RWPE2 (cell line): ENCODE measurements around the gene SERPINH1.

Experiments used
- ATAC-seq: fragments of 200-7000 bp; cut with Tn5 transposase; 3 replicates; pipeline ENCODE4 v1.9.1; 2021; ENCODE audit warnings: low read depth
- DNase-seq: peaks from one replicate; pipeline ENCODE4 v3.0.0-alpha.2; 2020; ENCODE audit warnings: low spot score
- H3K27ac ChIP-seq: fragments of 450-650 bp; 2 replicates; pipeline ENCODE4 v1.5.1; 2017; ENCODE audit warnings: mild to moderate bottlenecking; ENCODE audit not compliant: poor library complexity, severe bottlenecking
- H3K27me3 ChIP-seq: fragments of 250-450 bp; sonication (Bioruptor Pico); 2 replicates; pipeline ENCODE4 v1.5.1; 2021; ENCODE audit warnings: mild to moderate bottlenecking, moderate library complexity; ENCODE audit not compliant: insufficient read depth, poor library complexity, severe bottlenecking
- H3K36me3 ChIP-seq: fragments of 250-450 bp; sonication (Bioruptor Pico); 2 replicates; pipeline ENCODE4 v1.5.1; 2020; ENCODE audit warnings: low read depth, mild to moderate bottlenecking, moderate library complexity
- H3K4me1 ChIP-seq: fragments of 250-450 bp; sonication (Bioruptor Pico); 2 replicates; pipeline ENCODE4 v1.5.1; 2021; ENCODE audit warnings: mild to moderate bottlenecking, moderate library complexity; ENCODE audit not compliant: insufficient read depth, poor library complexity, severe bottlenecking
- H3K4me3 ChIP-seq: fragments of 250-450 bp; sonication (Bioruptor Pico); 2 replicates; pipeline ENCODE4 v1.5.1; 2021; ENCODE audit warnings: mild to moderate bottlenecking, moderate library complexity; ENCODE audit not compliant: severe bottlenecking
- H3K9me3 ChIP-seq: fragments of 250-450 bp; sonication (Bioruptor Pico); 2 replicates; pipeline ENCODE4 v1.5.1; 2021; ENCODE audit warnings: mild to moderate bottlenecking, moderate library complexity; ENCODE audit not compliant: severe bottlenecking
- CTCF ChIP-seq: fragments of 450-650 bp; IDR thresholded peaks from one replicate; pipeline ENCODE4 v1.5.1; 2017; ENCODE audit warnings: mild to moderate bottlenecking, moderate library complexity; ENCODE audit not compliant: poor library complexity, severe bottlenecking

Gene SERPINH1

GRCh38 chr11:75572744-75573143 lies 10.7 kb downstream of the SERPINH1 start:
- Histone ChIP-seq H3K9me3 (no peaks in the 10 kb centered on the region), H3K27ac (no peak overlapping the region), H3K36me3 (peaks cover 41% of the 10 kb centered on the region), H3K4me3 (no peak overlapping the region), H3K27me3 (no peaks in the 10 kb centered on the region), H3K4me1 (no peaks in the 10 kb centered on the region)
- no peak for ATAC-seq
- DNase-seq: no peak
- no peak for TF ChIP-seq CTCF

GRCh38 chr11:75574698-75575602 lies 12.9 kb downstream of the SERPINH1 start:
- H3K27me3 ChIP-seq: no peaks in the 10 kb centered on the region
- H3K4me1 ChIP-seq: no peaks in the 10 kb centered on the region
- DNase-seq: no peak
- no peak overlapping the region for H3K4me3 ChIP-seq
- peaks cover 19% of the 10 kb centered on the region for H3K36me3 ChIP-seq
- no peaks in the 10 kb centered on the region for H3K9me3 ChIP-seq
- no peak for TF ChIP-seq CTCF
- ATAC-seq: peak; percentile 28; the same call in 2 of the 3 replicates
- no peak overlapping the region for H3K27ac ChIP-seq

- Histone ChIP-seq H3K27me3 (no peaks in the 10 kb centered on the region), H3K4me1 (no peaks in the 10 kb centered on the region), H3K4me3 (no peak overlapping the region), H3K27ac (no peak overlapping the region), H3K36me3 (peaks cover 8% of the 10 kb centered on the region), H3K9me3 (no peaks in the 10 kb centered on the region)
- ATAC-seq (no peak), DNase-seq (no peak)
- no peak for TF ChIP-seq CTCF
Measured at GRCh38 chr11:75576017-75576416, 14.0 kb downstream of the SERPINH1 start.

- H3K4me1 ChIP-seq: no peaks in the 10 kb centered on the region
- DNase-seq (no peak), ATAC-seq (no peak)
- no peak for TF ChIP-seq CTCF
- H3K36me3 ChIP-seq: peaks cover 3% of the 10 kb centered on the region
- H3K27me3 ChIP-seq: no peaks in the 10 kb centered on the region
- no peak overlapping the region for H3K27ac ChIP-seq
- no peak overlapping the region for H3K4me3 ChIP-seq
- H3K9me3 ChIP-seq: no peaks in the 10 kb centered on the region
Measured at GRCh38 chr11:75576499-75576918, 14.5 kb downstream of the SERPINH1 start.

GRCh38 chr11:75577207-75577606 lies 15.2 kb downstream of the SERPINH1 start:
- peaks cover under 1% of the 10 kb centered on the region for H3K4me1 ChIP-seq
- H3K36me3 ChIP-seq: no peaks in the 10 kb centered on the region; the same call in none of the 2 replicates
- no peaks in the 10 kb centered on the region for H3K9me3 ChIP-seq
- peak; percentile 47 for TF ChIP-seq CTCF
- DNase-seq (no peak), ATAC-seq (no peak)
- H3K4me3 ChIP-seq: no peak overlapping the region
- no peaks in the 10 kb centered on the region for H3K27me3 ChIP-seq
- H3K27ac ChIP-seq: no peak overlapping the region
